ENCODE data around the gene TTC29.

DNA sequence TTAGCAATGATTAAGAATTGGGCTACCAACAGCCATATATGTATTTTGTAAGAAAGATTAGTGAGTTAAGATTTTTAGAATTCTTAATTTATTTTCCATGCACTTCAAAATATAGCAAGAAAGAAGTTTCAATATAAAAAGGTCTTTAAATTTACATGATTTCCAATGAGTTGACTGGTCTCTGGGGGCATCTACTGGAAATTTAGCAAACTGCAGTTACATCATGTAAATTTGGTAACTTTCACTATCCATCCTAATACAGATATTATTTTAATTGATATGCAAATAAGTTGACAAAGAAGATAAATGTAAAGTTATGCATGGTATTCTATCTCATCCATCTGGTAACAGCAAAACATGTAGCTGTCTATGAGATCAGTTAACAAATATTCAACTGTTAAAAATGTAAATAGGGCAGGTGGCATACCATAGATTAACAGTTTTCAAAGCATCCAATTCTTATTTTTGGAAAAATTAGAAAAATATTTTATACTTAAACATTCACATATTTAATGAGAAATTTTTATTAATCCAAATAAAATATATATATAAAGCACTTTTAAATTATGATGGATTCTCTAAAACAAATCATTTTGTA, 29.1 kb downstream of the TTC29 start:
- TF ChIP-seq JUN (IDR thresholded peaks at IDR 0.05) (no peak), CEBPB (IDR thresholded peaks at IDR 0.05) (no peak)
